NT2/D1 (cell line): Measurements from ENCODE around the gene SEC63.
"Not testable (repeated sequence)": the region's sequence is repeated elsewhere in the genome, so short reads cannot be mapped to it uniquely, and the experiment has no call there.

Source experiments
- SUZ12 ChIP-seq: IDR thresholded peaks from 2 replicates; pipeline ENCODE4 v1.6.1; 2011; ENCODE audit not compliant: insufficient read length, insufficient read depth; ENCODE audit errors: extremely low read depth
- YY1 ChIP-seq: IDR thresholded peaks from 2 replicates; pipeline ENCODE4 v1.6.1; 2011; ENCODE audit not compliant: insufficient read length, insufficient read depth
- ZNF274 ChIP-seq: IDR thresholded peaks from 2 replicates; pipeline ENCODE4 v1.6.1; 2011; ENCODE audit warnings: mild to moderate bottlenecking, low read depth, low read length

GRCh38 chr6:107936910-107937292 lies 21.1 kb downstream of the SEC63 start:
- TF ChIP-seq ZNF274, YY1, SUZ12: not testable (repeated sequence)
